Fibroblast of skin of right quadriceps (primary cell): ENCODE results near the gene NDUFS1.
"Not testable (repeated sequence)": the region's sequence is repeated elsewhere in the genome, so short reads cannot be mapped to it uniquely, and the experiment has no call there.

Experiments used
- DNase-seq: peaks from one replicate; pipeline ENCODE4 v3.0.0-alpha.2; 2013

The NDUFS1 gene

GRCh38 chr2:206159346-206160124 is at the start of gene NDUFS1, which contains the start of gene EEF1B2:
Gene NDUFS1 (minus strand): TSS chr2:206159444. CDS start chr2:206153678, 5,766 bp downstream.
Gene EEF1B2 (plus strand): TSS chr2:206159895. CDS start chr2:206159980, 85 bp downstream.
- DNase-seq: peak; percentile 98

GRCh38 chr2:206208900-206209299 is 49.7 kb upstream of the NDUFS1 start:
- no peak for DNase-seq

GRCh38 chr2:206207316-206207715 is 48.1 kb upstream of the NDUFS1 start:
- DNase-seq: not testable (repeated sequence)

DNA sequence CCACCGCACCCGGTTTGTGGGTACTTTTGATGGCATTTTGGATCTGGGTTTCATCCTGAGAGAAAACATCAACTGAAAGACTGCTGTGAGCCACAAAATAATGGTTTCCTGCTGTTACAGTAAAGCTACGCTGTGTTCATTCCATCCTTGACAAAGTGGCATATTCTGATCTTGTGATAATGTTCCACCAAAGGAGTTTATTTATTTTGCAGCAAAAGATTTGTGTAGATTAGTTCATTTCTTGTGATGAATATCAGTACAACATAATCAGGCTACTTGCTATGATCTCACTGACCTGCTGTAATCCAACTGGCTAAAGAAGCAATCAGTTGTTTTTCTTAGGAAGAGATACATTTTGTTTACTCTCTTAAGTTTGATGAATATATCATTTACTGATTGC is 45.5 kb upstream of the NDUFS1 start:
- no peak for DNase-seq

- no peak for DNase-seq
Measured at GRCh38 chr2:206203331-206203730, 44.1 kb upstream of the NDUFS1 start.

GRCh38 chr2:206202446-206202845 is 43.2 kb upstream of the NDUFS1 start:
- no peak for DNase-seq

DNA sequence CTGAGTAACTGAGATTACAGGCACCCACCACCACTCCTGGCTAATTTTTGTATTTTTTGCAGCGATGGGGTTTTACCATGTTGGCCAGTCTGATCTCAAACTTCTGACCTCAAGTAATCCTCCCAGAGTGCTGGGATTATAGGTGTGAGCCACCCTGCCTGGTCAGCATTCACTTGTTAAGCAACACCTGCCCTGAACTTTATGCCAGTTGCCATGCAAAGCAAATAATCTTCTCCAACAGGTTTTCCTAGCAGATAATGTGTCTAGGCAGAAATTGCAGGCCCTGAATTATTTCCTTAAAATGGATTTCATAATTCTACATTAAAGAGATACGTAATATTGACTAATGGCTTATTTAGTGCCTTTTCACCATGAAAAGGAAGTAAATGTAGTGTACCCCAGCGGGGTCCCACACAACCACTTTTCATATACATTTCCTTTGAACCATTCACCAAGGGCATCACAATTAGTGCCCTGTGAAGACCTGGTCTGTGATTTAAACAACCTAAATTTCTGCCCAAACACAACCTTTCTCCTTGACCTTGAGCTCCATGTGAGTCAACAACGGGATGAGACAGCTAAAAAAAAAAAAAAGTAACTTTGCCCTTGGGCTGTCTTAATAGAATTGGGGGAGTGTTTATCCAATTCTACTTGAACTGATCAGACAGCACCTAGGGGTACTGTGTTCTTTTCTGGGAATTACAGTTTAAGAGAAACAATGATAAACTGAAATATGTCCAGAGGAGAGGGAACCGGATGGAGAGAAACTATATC is 42.0 kb upstream of the NDUFS1 start:
- DNase-seq: no peak

DNA sequence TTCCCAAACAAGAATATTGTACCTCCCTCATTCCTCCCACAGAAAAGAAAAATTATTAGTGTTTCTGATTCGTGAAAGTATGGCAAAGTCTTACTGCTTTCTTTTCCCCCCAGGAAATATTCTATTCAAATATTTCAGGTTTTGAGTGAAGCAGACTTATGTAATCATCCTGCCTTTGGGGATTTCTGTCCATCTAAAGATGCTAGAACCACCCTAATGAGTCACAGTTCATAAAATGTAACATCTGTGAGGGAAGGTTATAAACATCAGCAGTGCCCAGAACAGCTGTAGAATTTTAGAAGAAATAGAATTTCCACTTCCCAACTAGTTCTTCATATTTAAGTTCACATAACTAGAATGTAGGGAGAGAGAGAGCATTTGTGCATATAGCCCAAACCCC is 39.4 kb upstream of the NDUFS1 start:
- DNase-seq: peak; percentile 15

- DNase-seq: no peak
Measured at GRCh38 chr2:206193671-206194357, 34.6 kb upstream of the NDUFS1 start.

DNA sequence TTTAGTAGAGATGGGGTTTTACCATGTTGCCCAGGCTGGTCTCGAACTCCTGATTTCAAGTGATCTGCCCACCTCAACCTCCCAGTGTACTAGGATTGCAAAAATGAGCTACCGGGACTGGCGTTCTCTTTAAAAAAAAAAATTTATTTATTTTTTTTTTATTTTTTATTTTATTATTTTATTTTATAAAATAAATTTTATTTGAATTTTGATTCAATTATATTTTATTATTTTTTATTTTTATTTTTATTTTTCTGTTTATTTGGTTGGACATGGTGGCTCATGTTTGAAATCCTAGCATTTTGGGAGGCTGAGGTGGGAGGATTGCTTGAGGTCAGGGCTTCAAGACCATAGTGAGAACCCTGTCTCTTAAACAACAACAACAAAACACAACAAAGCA is 32.9 kb upstream of the NDUFS1 start:
- no peak for DNase-seq

DNA sequence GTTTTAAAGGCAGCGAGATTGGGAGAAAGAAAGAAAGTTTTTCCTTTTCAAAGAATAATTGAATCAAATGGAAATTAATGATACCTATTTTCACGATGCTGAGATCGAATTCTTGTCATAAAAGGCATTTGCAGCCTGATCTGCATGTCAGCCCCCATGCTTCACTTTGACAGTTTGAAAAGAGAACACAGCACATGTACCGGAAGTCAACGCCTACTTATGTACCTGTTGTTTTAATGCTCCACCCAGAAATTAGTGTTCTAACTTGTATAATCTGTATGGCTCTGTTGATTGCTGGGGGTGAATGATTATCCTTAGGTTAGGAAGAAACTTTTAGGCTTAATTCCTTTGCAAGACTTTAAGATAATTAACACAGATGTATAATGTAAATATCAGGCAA is 31.4 kb upstream of the NDUFS1 start:
- no peak for DNase-seq

GRCh38 chr2:206190111-206190510 is 30.9 kb upstream of the NDUFS1 start:
- no peak for DNase-seq

DNA sequence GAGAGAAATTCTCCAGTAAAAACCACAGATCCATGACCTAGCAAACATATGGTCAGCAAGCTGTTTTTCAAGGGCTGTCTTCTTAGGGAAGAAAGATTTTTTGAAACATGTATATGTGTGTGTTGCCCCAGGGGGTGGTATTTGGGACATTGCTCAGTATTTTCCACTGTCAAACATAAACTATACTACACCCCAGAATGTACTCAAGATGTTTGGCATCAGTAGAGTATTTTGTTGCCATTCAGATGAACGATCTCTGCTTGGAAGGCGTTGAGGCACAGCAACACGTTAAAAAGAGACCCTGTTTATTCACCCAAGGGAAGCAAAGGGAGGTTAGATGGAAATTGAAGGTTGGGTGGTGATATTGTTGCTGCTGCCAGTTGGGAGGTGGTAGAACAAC is 30.4 kb upstream of the NDUFS1 start:
- no peak for DNase-seq

GRCh38 chr2:206181526-206181925 is 22.3 kb upstream of the NDUFS1 start:
- not testable (repeated sequence) for DNase-seq

DNA sequence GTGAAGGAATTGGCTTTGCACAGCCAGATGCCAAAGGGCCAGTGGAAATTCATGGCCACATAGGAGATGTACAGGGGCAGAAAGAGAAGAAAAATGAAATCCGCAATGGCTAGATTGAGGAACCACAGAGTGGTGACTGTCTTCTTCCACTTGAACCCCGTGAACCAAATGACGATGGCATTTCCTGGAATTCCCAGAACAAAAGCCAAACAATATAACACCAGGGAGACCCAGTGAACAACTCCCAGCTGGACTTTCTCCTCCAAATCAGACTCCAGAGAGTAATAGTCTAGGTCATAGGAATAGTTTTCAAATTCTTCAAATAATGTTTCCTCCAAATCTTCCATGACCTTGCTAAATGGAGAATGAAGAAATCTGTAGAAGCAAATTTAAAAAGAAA is 17.7 kb upstream of the NDUFS1 start:
- no peak for DNase-seq

- peak; percentile 8 for DNase-seq
Measured at GRCh38 chr2:206176121-206176520, 16.9 kb upstream of the NDUFS1 start.

- no peak for DNase-seq
Measured at GRCh38 chr2:206173147-206173546, 13.9 kb upstream of the NDUFS1 start.

DNA sequence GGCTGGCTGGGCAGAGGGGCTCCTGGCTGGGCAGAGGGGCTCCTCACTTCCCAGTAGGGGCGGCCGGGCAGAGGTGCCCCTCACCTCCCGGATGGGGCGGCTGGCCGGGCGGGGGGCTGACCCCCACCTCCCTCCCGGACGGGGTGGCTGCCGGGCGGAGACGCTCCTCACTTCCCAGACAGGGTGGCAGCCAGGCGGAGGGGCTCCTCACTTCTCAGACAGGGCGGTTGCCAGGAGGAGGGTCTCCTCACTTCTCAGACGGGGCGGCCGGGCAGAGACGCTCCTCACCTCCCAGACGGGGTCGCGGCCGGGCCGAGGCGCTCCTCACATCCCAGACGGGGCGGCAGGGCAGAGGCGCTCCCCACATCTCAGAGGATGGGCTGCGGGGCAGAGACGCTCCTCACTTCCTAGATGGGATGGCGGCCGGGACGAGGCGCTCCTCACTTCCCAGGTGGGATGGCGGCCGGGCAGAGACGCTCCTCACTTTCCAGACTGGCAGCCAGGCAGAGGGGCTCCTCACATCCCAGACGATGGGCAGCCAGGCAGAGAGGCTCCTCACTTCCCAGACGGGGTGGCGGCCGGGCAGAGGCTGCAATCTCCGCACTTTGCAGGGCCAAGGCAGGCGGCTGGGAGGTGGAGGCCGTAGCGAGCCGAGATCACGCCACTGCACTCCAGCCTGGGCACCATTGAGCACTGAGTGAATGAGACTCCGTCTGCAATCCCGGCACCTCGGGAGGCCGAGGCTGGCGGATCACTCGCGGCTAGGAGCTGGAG is 12.6 kb upstream of the NDUFS1 start:
- not testable (repeated sequence) for DNase-seq

DNA sequence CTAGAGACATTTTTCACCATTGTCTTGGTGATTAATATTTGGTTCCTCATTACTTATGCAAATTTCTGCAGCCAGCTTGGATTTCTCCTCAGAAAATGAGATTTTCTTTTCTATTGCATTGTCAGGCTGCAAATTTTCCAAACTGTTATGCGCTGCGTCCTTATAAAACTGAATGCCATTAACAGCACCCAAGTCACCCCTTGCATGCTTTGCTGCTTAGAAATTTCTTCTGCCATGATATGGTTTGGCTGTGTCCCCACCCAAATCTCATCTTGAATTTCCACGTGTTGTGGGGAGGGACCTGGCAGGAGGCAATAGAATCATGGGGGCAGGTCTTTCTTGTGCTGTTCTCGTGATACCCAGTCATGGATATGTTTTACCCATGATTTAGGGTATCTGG is 9.0 kb upstream of the NDUFS1 start:
- DNase-seq: not testable (repeated sequence)

- DNase-seq: peak; percentile 41
Measured at GRCh38 chr2:206164261-206164862, 5.1 kb upstream of the NDUFS1 start.

- no peak for DNase-seq
Measured at GRCh38 chr2:206163251-206163880, 4.1 kb upstream of the NDUFS1 start.

DNA sequence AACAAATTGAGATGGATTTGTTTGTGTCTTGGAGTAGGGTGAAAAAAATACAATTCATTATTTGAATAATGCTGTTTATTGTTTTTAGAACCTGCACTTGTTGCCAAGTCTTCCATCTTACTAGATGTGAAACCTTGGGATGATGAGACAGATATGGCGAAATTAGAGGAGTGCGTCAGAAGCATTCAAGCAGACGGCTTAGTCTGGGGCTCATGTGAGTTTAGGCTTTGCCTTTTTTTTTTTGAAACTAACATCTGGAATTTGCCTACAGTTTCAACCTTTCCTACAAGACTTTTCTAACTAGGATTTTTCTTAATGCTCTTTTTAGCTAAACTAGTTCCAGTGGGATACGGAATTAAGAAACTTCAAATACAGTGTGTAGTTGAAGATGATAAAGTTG is 3.2 kb upstream of the NDUFS1 start:
- DNase-seq: not testable (repeated sequence)
